K562 (cell line): ENCODE results near the gene IFT122. TPM values are rescaled to one million over a fixed set of nuclear protein-coding genes. Genes with fewer than 3 reads are reported as not detected.

ENCODE experiments used
- ARNT ChIP-seq, 2 experiments: fragments of 450-650 bp; IDR thresholded peaks; 2 replicates each; pipeline ENCODE4 v1.6.1; 2016; ENCODE audit warnings: mild to moderate bottlenecking in 1 of 2
- BACH1 ChIP-seq: fragments of 200-800 bp; sonication (Bioruptor generic); IDR thresholded peaks from 2 replicates; pipeline ENCODE4 v1.6.1; 2016; ENCODE audit warnings: missing genetic modification characterization, missing compliant biosample characterization
- CBX2 ChIP-seq: fragments of 200-600 bp; sonication (generic); IDR thresholded peaks from one replicate; pipeline ENCODE4 v1.6.1; 2012; ENCODE audit warnings: mild to moderate bottlenecking, low read length, inconsistent platforms; ENCODE audit not compliant: insufficient read depth, poor library complexity, severe bottlenecking
- EP400 ChIP-seq: fragments of 450-650 bp; IDR thresholded peaks from 2 replicates; pipeline ENCODE4 v1.6.1; 2017; ENCODE audit warnings: antibody characterized with exemption, mild to moderate bottlenecking, moderate library complexity
- JUND ChIP-seq, 2 experiments: IDR thresholded peaks; 2 replicates in 1 of 2; 3 replicates in 1 of 2; pipeline ENCODE4 v1.6.1; 2011; ENCODE audit warnings: borderline replicate concordance in 2 of 2, low read depth in 2 of 2, low read length in 2 of 2, improper control_type of control experiment in 1 of 2, missing biosample characterization in 1 of 2, missing genetic modification characterization in 1 of 2, missing genetic modification reagents in 1 of 2
- NBN ChIP-seq: fragments of 450-650 bp; IDR thresholded peaks from 2 replicates; pipeline ENCODE4 v1.6.1; 2016; ENCODE audit warnings: low read depth, mild to moderate bottlenecking
- NCOR1 ChIP-seq: fragments of 450-650 bp; IDR thresholded peaks from 2 replicates; pipeline ENCODE4 v1.6.1; 2016; ENCODE audit warnings: mild to moderate bottlenecking, moderate library complexity
- NFATC3 ChIP-seq: fragments of 450-650 bp; IDR thresholded peaks from 2 replicates; pipeline ENCODE4 v1.6.1; 2017; ENCODE audit warnings: mild to moderate bottlenecking
- RAD21 ChIP-seq, 2 experiments: fragments of 250-450 bp in 1 of 2; fragments of 450-650 bp in 1 of 2; sonication (Bioruptor Pico) in 1 of 2; formaldehyde crosslinking in 1 of 2; IDR thresholded peaks in 1 of 2; conservative IDR thresholded peaks in 1 of 2; 2 replicates each; pipeline versions ENCODE4 v1.4.0 to v1.8.0; 2020 to 2022; ENCODE audit warnings: mild to moderate bottlenecking in 2 of 2, moderate library complexity in 1 of 2
- TEAD2 ChIP-seq: fragments of 450-650 bp; IDR thresholded peaks from 2 replicates; pipeline ENCODE4 v1.6.1; 2016; ENCODE audit warnings: missing genetic modification characterization, control low read depth, missing compliant biosample characterization
- ZNF347 ChIP-seq: fragments of 450-650 bp; formaldehyde crosslinking; IDR thresholded peaks from 2 replicates; pipeline ENCODE4 v1.4.0; 2020; ENCODE audit warnings: low read depth, mild to moderate bottlenecking, moderate library complexity
- polyA plus RNA-seq, 8 experiments: library from polyadenylated mRNA; depleted of rRNA in 4 of 8; stranded (reverse) in 5 of 8; unstranded in 3 of 8; fragments of >200 nt; fragmentation: Nextera tagmentation in 2 of 8; fragmentation: Illumina TruSeq in 1 of 8; extraction: Ambion mirVana in 2 of 8; extraction: Trizol in 1 of 8; gene quantifications; 2 replicates each; pipeline versions ENCODE4 v1.2.1 to v1.2.3, GENCODE V29; 2011 to 2014; ENCODE audit warnings: inconsistent platforms in 1 of 8, missing spikeins in 1 of 8
- total RNA-seq, 7 experiments: library from RNA; depleted of rRNA in 6 of 7; stranded (reverse); fragments of >200 nt in 6 of 7; fragmentation: Illumina TruSeq in 2 of 7; extraction: Trizol in 2 of 7; gene quantifications; 2 replicates each; pipeline versions ENCODE4 v1.2.1 to v1.2.3, GENCODE V29; 2011 to 2021; ENCODE audit warnings: low replicate concordance in 1 of 7
- TF ChIP-seq, protein P1 (sequence below): fragments of 450-650 bp; IDR thresholded peaks from 2 replicates; pipeline ENCODE4 v1.6.1; 2016; ENCODE audit warnings: mild to moderate bottlenecking, moderate library complexity
- TF ChIP-seq, protein P2 (sequence below): fragments of 450-650 bp; formaldehyde crosslinking; IDR thresholded peaks from 2 replicates; pipeline ENCODE4 v1.4.0; 2020; ENCODE audit warnings: mild to moderate bottlenecking, moderate library complexity
- TF ChIP-seq, protein P3 (sequence below): sonication (generic); formaldehyde crosslinking; IDR thresholded peaks from 2 replicates; pipeline ENCODE4 v1.9.0; 2022; ENCODE audit warnings: mild to moderate bottlenecking, missing genetic modification reagents

The IFT122 gene
- total and polyA plus RNA-seq, 9 of the 15 experiments (the other 6 are each of a cell fraction or from before 2014, with no cell fraction given) = 2.4 to 11.5 (median 7.7) TPM

DNA sequence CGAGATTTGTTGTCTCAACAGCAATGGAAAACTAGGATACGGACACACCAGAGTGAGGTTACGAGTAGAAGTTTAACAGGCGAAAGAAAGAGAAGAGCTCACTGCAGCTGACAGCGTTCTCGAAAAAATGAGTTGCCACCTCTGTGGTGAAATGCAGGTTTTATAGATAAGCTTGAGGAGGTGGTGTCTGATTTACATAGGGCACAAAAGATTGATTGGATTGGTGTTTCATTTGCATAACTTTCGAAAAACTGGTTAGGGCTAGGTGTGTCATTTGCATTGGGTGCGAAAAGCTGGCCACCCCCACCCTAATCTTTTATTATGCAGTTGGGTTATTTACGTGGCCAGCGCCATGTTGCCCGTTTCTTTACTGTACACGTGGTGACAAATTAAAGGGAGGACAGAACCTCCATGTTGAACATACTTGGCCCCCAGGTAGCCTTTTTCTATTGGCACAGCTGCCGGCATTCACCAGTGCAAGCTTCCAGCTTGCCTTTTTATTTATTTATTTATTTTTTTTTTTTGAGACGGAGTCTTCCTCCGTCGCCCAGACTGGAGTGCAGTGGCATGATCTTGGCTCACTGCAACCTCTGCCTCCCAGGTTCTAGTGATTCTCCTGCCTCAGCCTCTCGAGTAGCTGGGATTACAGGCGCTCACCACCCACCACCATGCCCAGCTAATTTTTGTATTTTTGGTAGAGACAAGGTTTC lies 8.3 kb downstream of the IFT122 start (continued):
- TF ChIP-seq, protein P1, sequence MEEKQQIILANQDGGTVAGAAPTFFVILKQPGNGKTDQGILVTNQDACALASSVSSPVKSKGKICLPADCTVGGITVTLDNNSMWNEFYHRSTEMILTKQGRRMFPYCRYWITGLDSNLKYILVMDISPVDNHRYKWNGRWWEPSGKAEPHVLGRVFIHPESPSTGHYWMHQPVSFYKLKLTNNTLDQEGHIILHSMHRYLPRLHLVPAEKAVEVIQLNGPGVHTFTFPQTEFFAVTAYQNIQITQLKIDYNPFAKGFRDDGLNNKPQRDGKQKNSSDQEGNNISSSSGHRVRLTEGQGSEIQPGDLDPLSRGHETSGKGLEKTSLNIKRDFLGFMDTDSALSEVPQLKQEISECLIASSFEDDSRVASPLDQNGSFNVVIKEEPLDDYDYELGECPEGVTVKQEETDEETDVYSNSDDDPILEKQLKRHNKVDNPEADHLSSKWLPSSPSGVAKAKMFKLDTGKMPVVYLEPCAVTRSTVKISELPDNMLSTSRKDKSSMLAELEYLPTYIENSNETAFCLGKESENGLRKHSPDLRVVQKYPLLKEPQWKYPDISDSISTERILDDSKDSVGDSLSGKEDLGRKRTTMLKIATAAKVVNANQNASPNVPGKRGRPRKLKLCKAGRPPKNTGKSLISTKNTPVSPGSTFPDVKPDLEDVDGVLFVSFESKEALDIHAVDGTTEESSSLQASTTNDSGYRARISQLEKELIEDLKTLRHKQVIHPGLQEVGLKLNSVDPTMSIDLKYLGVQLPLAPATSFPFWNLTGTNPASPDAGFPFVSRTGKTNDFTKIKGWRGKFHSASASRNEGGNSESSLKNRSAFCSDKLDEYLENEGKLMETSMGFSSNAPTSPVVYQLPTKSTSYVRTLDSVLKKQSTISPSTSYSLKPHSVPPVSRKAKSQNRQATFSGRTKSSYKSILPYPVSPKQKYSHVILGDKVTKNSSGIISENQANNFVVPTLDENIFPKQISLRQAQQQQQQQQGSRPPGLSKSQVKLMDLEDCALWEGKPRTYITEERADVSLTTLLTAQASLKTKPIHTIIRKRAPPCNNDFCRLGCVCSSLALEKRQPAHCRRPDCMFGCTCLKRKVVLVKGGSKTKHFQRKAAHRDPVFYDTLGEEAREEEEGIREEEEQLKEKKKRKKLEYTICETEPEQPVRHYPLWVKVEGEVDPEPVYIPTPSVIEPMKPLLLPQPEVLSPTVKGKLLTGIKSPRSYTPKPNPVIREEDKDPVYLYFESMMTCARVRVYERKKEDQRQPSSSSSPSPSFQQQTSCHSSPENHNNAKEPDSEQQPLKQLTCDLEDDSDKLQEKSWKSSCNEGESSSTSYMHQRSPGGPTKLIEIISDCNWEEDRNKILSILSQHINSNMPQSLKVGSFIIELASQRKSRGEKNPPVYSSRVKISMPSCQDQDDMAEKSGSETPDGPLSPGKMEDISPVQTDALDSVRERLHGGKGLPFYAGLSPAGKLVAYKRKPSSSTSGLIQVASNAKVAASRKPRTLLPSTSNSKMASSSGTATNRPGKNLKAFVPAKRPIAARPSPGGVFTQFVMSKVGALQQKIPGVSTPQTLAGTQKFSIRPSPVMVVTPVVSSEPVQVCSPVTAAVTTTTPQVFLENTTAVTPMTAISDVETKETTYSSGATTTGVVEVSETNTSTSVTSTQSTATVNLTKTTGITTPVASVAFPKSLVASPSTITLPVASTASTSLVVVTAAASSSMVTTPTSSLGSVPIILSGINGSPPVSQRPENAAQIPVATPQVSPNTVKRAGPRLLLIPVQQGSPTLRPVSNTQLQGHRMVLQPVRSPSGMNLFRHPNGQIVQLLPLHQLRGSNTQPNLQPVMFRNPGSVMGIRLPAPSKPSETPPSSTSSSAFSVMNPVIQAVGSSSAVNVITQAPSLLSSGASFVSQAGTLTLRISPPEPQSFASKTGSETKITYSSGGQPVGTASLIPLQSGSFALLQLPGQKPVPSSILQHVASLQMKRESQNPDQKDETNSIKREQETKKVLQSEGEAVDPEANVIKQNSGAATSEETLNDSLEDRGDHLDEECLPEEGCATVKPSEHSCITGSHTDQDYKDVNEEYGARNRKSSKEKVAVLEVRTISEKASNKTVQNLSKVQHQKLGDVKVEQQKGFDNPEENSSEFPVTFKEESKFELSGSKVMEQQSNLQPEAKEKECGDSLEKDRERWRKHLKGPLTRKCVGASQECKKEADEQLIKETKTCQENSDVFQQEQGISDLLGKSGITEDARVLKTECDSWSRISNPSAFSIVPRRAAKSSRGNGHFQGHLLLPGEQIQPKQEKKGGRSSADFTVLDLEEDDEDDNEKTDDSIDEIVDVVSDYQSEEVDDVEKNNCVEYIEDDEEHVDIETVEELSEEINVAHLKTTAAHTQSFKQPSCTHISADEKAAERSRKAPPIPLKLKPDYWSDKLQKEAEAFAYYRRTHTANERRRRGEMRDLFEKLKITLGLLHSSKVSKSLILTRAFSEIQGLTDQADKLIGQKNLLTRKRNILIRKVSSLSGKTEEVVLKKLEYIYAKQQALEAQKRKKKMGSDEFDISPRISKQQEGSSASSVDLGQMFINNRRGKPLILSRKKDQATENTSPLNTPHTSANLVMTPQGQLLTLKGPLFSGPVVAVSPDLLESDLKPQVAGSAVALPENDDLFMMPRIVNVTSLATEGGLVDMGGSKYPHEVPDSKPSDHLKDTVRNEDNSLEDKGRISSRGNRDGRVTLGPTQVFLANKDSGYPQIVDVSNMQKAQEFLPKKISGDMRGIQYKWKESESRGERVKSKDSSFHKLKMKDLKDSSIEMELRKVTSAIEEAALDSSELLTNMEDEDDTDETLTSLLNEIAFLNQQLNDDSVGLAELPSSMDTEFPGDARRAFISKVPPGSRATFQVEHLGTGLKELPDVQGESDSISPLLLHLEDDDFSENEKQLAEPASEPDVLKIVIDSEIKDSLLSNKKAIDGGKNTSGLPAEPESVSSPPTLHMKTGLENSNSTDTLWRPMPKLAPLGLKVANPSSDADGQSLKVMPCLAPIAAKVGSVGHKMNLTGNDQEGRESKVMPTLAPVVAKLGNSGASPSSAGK = peak; percentile 30
- 0 out of 2 replicates have a peak, but pooled peaks have one; percentile 47 for TF ChIP-seq NBN
- TF ChIP-seq, protein P2, sequence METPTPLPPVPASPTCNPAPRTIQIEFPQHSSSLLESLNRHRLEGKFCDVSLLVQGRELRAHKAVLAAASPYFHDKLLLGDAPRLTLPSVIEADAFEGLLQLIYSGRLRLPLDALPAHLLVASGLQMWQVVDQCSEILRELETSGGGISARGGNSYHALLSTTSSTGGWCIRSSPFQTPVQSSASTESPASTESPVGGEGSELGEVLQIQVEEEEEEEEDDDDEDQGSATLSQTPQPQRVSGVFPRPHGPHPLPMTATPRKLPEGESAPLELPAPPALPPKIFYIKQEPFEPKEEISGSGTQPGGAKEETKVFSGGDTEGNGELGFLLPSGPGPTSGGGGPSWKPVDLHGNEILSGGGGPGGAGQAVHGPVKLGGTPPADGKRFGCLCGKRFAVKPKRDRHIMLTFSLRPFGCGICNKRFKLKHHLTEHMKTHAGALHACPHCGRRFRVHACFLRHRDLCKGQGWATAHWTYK = no peak
- 0 out of 4 replicates have a peak, but pooled peaks of 1 of the 2 experiments have one; percentile 4 for TF ChIP-seq RAD21 (CRISPR knock-in tag; conservative IDR thresholded peaks at IDR 0.05 in 1 of 2, IDR thresholded peaks at IDR 0.05 in 1 of 2)
- TF ChIP-seq NFATC3 = no peak
- peak; percentile 48 for TF ChIP-seq NCOR1
- TF ChIP-seq ZNF347 (CRISPR knock-in tag) = no peak
- TF ChIP-seq TEAD2 (tag) = no peak
- peak; percentile 21; the same call in 1 of the 2 replicates for TF ChIP-seq BACH1 (tag)
- TF ChIP-seq JUND (IDR thresholded peaks at IDR 0.05; ENCODE audit: borderline replicate concordance, low read depth, low read length) = 0 out of 2 replicates have a peak, but pooled peaks have one; percentile 16
- no peak for TF ChIP-seq JUND (tag; IDR thresholded peaks at IDR 0.05; ENCODE audit: borderline replicate concordance, low read depth, low read length)
- no peak for TF ChIP-seq CBX2
- TF ChIP-seq EP400 = peak; percentile 94
- peak in 1 of 2 experiments; percentile 17; a peak in 1 of 4 replicates for TF ChIP-seq ARNT (IDR thresholded peaks at IDR 0.05)
- TF ChIP-seq, protein P3, sequence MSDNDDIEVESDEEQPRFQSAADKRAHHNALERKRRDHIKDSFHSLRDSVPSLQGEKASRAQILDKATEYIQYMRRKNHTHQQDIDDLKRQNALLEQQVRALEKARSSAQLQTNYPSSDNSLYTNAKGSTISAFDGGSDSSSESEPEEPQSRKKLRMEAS (CRISPR knock-in tag) = peak; percentile 76
